Activated CD4-positive, alpha-beta memory T cell treated with anti-CD3 and anti-CD28 coated beads for 36 hours (primary cell): ENCODE measurements around the gene PAPPA2. TPM values are rescaled to one million over a fixed set of nuclear protein-coding genes. Genes with fewer than 3 reads are reported as not detected.

Experiments used
- CTCF ChIA-PET: fragments of 350-600 bp; sonication (Branson Sonifier 250); formaldehyde crosslinking; loops from one replicate; lab custom pipeline; 2021; ENCODE audit warnings: antibody characterized with exemption, inconsistent platforms; lab: Charles Lee
- POLR2A ChIA-PET: fragments of 350-600 bp; sonication (Branson Sonifier 250); formaldehyde crosslinking; loops from one replicate; lab custom pipeline; 2021; ENCODE audit warnings: antibody characterized with exemption; lab: Charles Lee
- DNase-seq: peaks from one replicate; pipeline ENCODE4 v3.0.0-alpha.2; 2020
- H3K27ac Mint-ChIP-seq: one replicate; pipeline ENCODE4 v1.8.0; 2021; ENCODE audit warnings: mixed read lengths
- H3K27me3 Mint-ChIP-seq: one replicate; pipeline ENCODE4 v1.8.0; 2021; ENCODE audit warnings: mixed read lengths
- H3K36me3 Mint-ChIP-seq: one replicate; pipeline ENCODE4 v1.8.0; 2021; ENCODE audit warnings: mixed read lengths
- H3K4me1 Mint-ChIP-seq: one replicate; pipeline ENCODE4 v1.8.0; 2021; ENCODE audit warnings: low read depth, mixed read lengths
- H3K4me3 Mint-ChIP-seq: one replicate; pipeline ENCODE4 v1.8.0; 2021; ENCODE audit warnings: mild to moderate bottlenecking, mixed read lengths
- H3K9me3 Mint-ChIP-seq: one replicate; pipeline ENCODE4 v1.8.0; 2021; ENCODE audit warnings: mixed read lengths
- intact Hi-C: fragments of 100-400 bp; cut with micrococcal nuclease; formaldehyde crosslinking; loops from one replicate; pipeline ENCODE4 v1.15.1; 2023
- total RNA-seq, 2 experiments: library from RNA; stranded (reverse); gene quantifications; one replicate each; pipeline ENCODE4 v1.2.3, GENCODE V29; 2021

PAPPA2 gene
- total RNA-seq, 2 experiments from 2014 or later = 0.44 to 0.64 TPM

DNA sequence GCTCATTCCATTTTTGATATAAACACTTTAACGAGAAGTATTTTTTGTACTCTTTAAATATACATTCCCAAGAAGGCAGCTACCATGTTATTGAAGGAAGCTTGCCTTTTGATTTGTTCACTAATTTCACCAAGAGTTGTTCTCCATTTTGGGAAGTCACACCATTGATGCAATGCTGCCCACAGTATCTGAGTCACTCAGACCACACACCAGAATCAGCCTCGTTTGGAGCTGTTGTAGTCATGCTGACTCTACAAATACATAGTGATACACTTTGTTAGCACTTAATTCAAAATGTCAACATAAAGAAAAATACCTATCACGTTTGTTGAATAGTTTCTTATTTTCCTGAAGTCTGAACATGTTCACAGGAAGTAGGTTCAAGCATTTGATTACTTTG lies 78.7 kb downstream of the PAPPA2 start:
- Mint-ChIP-seq H3K27ac (no peak overlapping the region), H3K27me3 (no peaks in the 10 kb centered on the region), H3K4me3 (no peak overlapping the region), H3K9me3 (peaks cover 4% of the 10 kb centered on the region), H3K4me1 (no peaks in the 10 kb centered on the region), H3K36me3 (no peaks in the 10 kb centered on the region)
- intact Hi-C loops = no loop called here
- DNase-seq = no peak
- ChIA-PET CTCF (no interaction called here), POLR2A (no interaction called here)

DNA sequence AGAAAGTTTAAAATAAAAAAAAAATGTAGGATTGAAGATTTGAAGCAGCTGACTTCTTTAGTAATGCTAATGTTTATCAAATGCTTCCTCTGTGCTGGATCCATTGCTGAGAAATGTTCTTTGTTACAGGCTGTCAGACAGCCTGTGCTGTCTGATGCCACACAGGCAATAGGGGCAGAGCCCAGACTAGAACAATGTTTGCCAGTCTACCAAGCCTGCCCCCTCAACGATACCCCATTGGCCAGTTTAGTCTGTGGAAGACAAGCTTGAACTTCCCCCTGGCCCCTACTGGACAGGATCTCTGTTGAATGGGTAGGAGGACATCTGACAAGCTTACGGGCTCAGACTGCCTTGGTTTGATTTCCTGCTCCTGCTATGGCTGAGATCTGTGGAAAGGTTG lies 79.4 kb downstream of the PAPPA2 start:
- H3K4me3 Mint-ChIP-seq = no peak overlapping the region
- no peak for DNase-seq
- intact Hi-C loops = no loop called here
- POLR2A ChIA-PET = no interaction called here
- CTCF ChIA-PET = no interaction called here
- peaks cover under 1% of the 10 kb centered on the region for H3K27me3 Mint-ChIP-seq
- H3K27ac Mint-ChIP-seq = no peak overlapping the region
- no peaks in the 10 kb centered on the region for H3K4me1 Mint-ChIP-seq
- H3K36me3 Mint-ChIP-seq = no peaks in the 10 kb centered on the region
- peaks cover 4% of the 10 kb centered on the region for H3K9me3 Mint-ChIP-seq

DNA sequence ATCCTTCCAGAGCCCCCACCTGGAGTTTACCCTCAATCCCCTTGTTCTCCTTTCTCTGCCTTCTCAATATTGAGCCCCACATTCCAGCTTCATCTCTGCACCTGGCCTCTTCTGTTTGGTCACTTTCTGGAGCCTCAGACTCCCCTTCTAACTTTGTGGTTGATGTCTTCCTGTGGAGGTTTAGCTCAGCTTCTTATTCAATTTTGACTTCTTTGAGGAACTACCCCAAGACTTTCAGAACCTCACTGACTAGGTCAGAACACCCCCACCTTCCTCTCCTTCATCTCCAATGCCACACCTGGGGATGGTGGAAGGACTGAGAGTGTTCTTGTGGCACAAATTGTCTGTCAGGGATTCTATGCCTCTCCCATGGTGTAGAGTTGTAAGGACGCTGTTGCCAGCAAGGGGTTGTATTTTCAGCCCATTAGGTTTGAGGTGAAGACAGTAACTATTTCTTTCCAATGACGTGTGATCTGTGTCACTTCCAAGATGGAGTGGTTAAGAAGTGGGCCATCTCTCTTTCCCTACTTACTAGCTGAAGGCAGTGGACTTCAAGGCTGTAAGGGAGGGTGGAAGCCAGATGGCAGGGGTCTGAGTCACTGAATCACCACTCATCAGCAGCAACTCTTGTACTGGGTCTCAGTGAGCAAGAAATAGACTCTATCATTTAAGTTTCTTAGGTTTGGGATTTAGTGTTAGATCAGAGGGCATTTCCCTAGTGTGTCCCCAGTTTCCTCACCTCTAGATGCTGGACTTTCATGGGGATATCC lies 80.6 kb downstream of the PAPPA2 start:
- intact Hi-C loops = no loop called here
- Mint-ChIP-seq H3K4me1 (no peaks in the 10 kb centered on the region), H3K27me3 (peaks cover 4% of the 10 kb centered on the region), H3K9me3 (peaks cover 4% of the 10 kb centered on the region), H3K36me3 (no peaks in the 10 kb centered on the region), H3K27ac (no peak overlapping the region), H3K4me3 (no peak overlapping the region)
- no peak for DNase-seq
- POLR2A ChIA-PET = no interaction called here
- CTCF ChIA-PET = interaction anchor here (0.6 kb wide), 1 partner anchor 772 kb away, joined by 3 read pairs; no protein-coding TSS in a partner anchor

DNA sequence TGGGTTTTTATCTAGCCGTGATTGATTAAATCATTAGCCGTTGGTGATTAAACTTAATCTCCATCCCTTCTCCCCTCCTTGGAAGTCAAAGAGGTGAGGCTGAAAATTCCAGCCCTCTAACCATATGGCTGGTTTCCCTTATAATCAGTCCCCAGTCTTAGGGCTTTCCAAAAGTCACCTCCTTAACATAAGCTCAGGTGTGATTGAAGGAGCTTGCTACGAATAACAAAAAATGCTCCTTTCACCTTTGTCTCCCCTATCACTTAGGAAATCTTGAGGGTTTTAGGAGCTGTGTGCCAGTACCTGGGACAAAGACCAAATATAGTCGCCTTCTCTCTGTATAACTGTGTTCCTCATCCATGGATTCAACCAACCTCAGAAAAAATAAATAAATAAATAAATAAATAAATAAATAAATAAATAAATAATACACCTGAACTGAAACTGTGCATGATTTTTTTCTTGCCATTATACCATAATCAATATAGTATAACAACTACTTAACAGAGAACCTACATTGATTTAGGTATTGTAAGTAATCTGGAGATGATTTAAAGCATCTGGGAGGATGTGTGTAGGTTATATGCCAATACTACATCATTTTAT lies 82.2 kb downstream of the PAPPA2 start:
- intact Hi-C loops = no loop called here
- CTCF ChIA-PET = no interaction called here
- H3K9me3 Mint-ChIP-seq = peaks cover 4% of the 10 kb centered on the region

DNA sequence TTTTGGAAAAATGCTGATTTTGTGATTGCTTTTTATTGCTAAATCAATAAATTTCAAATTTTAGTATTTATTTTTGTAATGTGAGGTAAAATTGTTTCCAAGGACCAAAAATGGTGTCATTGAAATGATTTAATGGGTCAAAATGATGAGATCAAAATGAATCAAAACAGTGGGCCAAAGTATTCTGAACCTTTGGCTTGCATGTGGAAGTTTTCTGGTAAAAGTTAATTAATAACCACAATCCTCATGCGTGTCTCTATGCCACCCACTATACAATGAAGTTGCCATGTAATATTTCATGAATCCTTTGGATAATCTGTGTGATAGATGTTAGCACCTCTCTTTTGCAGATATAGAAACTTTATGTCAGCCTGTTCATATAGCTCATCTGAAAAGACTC lies 83.8 kb downstream of the PAPPA2 start:
- ChIA-PET CTCF (no interaction called here), POLR2A (no interaction called here)
- Mint-ChIP-seq H3K4me3 (no peak overlapping the region), H3K4me1 (no peaks in the 10 kb centered on the region), H3K36me3 (no peaks in the 10 kb centered on the region), H3K9me3 (no peaks in the 10 kb centered on the region), H3K27me3 (peaks cover 7% of the 10 kb centered on the region), H3K27ac (no peak overlapping the region)
- no peak for DNase-seq
- intact Hi-C loops = no loop called here

More for the DNA sequence above, 82.2 kb downstream of the PAPPA2 start:
- POLR2A ChIA-PET = no interaction called here
- DNase-seq = no peak
- no peak overlapping the region for H3K27ac Mint-ChIP-seq
- no peak overlapping the region for H3K4me3 Mint-ChIP-seq
- H3K27me3 Mint-ChIP-seq = peaks cover 4% of the 10 kb centered on the region
- H3K4me1 Mint-ChIP-seq = no peaks in the 10 kb centered on the region
- no peaks in the 10 kb centered on the region for H3K36me3 Mint-ChIP-seq

DNA sequence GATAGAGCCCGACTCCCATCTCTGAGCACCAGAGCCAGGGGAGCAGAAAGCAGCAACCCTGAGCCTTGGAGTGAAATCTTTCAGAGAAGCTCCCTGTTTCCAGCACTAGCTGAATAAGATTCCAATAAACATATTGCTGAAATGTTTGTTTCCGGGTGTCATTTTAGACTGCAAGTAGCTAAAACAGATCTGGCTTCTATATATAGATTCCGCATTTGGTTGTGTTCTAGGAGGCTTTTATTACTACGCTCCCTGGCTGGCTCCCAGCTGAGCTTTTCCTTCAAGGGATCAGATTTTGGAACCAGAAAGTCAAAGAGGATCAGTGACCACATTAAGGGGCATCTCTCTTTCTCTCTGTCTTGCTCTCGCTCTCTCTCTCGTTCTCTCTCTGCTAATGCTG lies 88.2 kb downstream of the PAPPA2 start:
- no peaks in the 10 kb centered on the region for H3K36me3 Mint-ChIP-seq
- H3K4me1 Mint-ChIP-seq = no peaks in the 10 kb centered on the region
- H3K9me3 Mint-ChIP-seq = no peaks in the 10 kb centered on the region
- intact Hi-C loops = no loop called here
- H3K4me3 Mint-ChIP-seq = no peak overlapping the region
- ChIA-PET POLR2A (no interaction called here), CTCF (interaction anchor here (0.9 kb wide), 1 partner anchor 9 kb away, joined by 3 read pairs; no protein-coding TSS in a partner anchor)
- no peak overlapping the region for H3K27ac Mint-ChIP-seq
- H3K27me3 Mint-ChIP-seq = peaks cover 25% of the 10 kb centered on the region
- no peak for DNase-seq

DNA sequence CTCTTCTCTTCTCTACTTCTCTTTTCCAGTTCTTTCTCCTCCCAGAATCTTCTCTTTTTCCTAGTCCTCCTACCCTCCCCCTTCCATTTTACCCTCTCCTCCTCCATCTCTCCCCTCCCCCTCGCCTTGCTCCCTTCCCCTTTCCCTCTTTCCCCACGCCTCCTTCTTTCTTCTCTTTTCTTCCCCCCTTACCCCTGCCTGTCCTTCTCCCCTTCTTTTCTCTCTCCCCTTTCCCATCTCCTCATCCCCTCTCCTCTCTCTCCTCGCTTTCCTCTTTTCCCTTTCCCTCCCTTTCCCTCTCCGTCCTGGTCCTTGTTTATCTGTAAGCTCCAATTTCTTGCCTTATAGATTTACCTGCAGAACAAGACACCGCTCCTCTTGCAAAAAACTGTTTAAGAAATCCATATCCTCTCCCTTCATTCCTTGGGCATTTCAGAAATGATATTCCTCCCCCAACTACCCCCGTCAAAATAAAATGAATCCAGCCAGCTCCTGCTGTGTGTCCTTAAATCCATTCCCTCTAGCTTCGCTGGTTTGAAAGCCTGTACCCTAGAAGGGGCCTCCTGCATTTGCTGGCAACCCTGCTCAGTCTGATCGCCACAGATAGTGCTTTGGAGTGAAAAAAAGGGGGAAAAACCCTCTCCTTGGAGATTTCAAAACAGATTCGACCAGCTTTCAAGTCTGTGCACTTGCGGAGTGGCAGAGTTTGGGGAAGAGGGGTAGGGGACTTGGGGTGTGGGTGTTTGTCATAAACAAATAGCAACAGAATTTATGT lies 89.4 kb downstream of the PAPPA2 start:
- Mint-ChIP-seq H3K27ac (no peak overlapping the region), H3K27me3 (peaks cover 24% of the 10 kb centered on the region), H3K4me3 (no peak overlapping the region), H3K4me1 (no peaks in the 10 kb centered on the region), H3K36me3 (no peaks in the 10 kb centered on the region), H3K9me3 (no peaks in the 10 kb centered on the region)
- no peak for DNase-seq
- CTCF ChIA-PET = no interaction called here
- intact Hi-C loops = no loop called here
- POLR2A ChIA-PET = no interaction called here

DNA sequence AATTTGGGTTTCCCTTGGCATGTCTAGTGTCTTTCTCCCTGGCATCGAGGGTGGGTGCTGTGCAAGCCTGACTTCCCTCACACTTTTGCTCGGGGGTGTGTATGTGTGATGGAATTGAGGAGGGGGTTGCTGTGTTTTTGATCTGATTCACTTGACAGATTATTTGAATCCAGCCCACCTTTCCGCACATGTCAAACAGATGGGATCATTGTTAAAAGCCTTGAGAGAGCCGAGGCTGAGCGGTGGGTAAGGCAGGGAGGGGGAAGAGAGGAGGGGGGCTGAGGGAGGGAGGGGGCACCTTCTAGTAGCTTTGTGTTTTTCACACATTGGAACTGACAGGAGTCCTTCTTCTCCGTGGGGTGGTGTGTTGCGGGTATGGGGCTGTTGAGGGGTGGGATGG lies 90.0 kb downstream of the PAPPA2 start:
- CTCF ChIA-PET = no interaction called here
- DNase-seq = no peak
- Mint-ChIP-seq H3K27me3 (peaks cover 21% of the 10 kb centered on the region), H3K4me3 (no peak overlapping the region), H3K27ac (no peak overlapping the region), H3K4me1 (no peaks in the 10 kb centered on the region), H3K9me3 (no peaks in the 10 kb centered on the region), H3K36me3 (no peaks in the 10 kb centered on the region)
- POLR2A ChIA-PET = no interaction called here
- intact Hi-C loops = no loop called here

DNA sequence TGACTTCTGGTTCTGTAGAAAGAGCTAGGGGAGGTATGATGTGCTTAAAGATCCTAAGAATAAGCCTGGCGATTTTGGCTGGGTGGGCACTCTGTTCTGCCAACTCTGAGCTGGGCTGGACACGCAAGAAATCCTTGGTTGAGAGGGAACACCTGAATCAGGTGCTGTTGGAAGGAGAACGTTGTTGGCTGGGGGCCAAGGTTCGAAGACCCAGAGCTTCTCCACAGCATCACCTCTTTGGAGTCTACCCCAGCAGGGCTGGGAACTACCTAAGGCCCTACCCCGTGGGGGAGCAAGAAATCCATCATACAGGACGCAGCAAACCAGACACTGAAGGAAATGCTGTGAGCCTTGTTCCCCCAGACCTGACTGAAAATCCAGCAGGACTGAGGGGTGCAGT lies 93.3 kb downstream of the PAPPA2 start:
- intact Hi-C loops = no loop called here
- POLR2A ChIA-PET = no interaction called here
- peaks cover 20% of the 10 kb centered on the region for H3K27me3 Mint-ChIP-seq
- DNase-seq = no peak
- CTCF ChIA-PET = no interaction called here
- no peak overlapping the region for H3K27ac Mint-ChIP-seq
- no peaks in the 10 kb centered on the region for H3K36me3 Mint-ChIP-seq
- H3K9me3 Mint-ChIP-seq = no peaks in the 10 kb centered on the region
- H3K4me3 Mint-ChIP-seq = no peak overlapping the region
- no peaks in the 10 kb centered on the region for H3K4me1 Mint-ChIP-seq

DNA sequence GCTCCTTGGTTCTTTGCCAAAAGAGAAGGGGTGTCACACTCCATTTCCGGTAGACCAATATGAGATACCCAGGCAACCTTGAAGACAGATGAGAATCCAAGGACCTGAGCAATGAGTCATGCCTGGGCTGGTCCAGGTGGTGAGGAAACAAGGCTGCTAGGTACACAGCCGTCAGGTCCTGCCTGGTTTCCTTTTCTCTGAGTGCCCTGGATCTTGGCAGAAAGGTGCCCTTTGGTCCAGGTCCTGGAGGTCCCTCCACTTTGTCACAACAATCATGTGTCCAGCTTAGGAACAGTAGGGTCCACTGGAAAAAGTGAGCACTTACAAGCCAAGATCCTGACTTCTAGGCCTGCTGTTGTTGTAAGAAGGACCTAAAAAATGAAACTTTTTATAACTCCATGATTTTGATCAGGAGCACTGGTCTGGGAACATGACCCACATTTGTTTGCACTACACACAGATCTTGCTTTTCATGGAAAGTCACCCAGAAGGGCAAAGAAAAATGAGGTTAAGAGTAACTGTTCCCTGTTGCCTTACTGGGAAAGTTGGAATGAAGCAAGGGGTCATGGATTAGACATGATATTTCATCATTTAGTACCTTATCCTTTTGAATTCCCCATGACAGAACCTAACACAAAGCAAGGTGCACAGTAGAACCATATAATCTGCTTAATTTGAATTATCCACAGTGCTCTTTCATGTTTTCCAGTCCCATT lies 94.7 kb downstream of the PAPPA2 start:
- Mint-ChIP-seq H3K36me3 (no peaks in the 10 kb centered on the region), H3K27me3 (peaks cover 12% of the 10 kb centered on the region), H3K27ac (no peak overlapping the region), H3K4me3 (no peak overlapping the region), H3K9me3 (no peaks in the 10 kb centered on the region), H3K4me1 (no peaks in the 10 kb centered on the region)
- intact Hi-C loops = no loop called here
- ChIA-PET POLR2A (no interaction called here), CTCF (interaction anchor here (1.5 kb wide), 1 partner anchor 134 kb away, joined by 3 read pairs; no protein-coding TSS in a partner anchor)
- DNase-seq = no peak

DNA sequence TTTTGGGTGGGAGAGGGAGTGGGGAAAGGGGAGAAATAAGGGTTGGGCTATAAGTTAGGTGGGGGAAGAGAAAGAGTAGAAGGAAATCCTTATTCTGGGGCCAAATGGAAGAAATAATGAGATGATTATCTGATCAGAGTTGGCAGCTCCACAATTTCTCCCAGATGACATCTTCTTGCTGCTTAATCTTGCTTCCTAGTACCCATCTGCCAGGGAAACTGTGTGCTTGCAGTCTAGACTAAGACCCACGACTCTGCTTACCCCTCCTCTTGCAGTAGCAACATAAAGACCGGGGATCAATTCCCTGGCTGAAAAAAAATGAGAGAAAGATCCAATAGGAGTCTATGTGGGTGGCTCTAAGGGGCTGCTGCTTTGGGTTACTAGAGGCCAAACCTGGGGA lies 95.6 kb downstream of the PAPPA2 start:
- no peaks in the 10 kb centered on the region for H3K36me3 Mint-ChIP-seq
- intact Hi-C loops = no loop called here
- peaks cover 7% of the 10 kb centered on the region for H3K27me3 Mint-ChIP-seq
- no peak overlapping the region for H3K4me3 Mint-ChIP-seq
- ChIA-PET POLR2A (no interaction called here), CTCF (interaction anchor here (0.7 to 1.5 kb wide), 3 partner anchors 133 to 483 kb away, joined by 3 to 4 read pairs (median 3); no protein-coding TSS in a partner anchor)
- H3K4me1 Mint-ChIP-seq = no peaks in the 10 kb centered on the region
- no peak overlapping the region for H3K27ac Mint-ChIP-seq
- DNase-seq = no peak
- no peaks in the 10 kb centered on the region for H3K9me3 Mint-ChIP-seq

DNA sequence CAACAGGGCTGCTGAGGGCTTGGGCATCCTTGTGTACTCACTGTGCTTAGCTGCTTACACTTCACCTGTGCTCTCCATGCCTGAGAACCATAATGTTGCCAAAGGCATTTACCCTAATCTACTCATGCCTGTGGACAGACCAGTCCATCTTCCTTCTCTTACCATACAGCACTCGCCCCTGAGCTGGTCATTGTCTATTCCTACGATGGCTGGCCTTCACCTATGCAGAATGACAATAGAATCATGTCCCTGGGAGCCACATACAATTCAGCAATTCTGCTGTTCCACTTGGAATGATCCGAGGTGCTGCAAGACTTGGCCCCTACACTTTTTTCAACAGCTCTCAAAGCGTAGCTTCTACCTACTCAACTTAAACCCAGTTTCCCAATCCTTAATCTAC lies 96.5 kb downstream of the PAPPA2 start:
- no peaks in the 10 kb centered on the region for H3K9me3 Mint-ChIP-seq
- DNase-seq = no peak
- no peak overlapping the region for H3K27ac Mint-ChIP-seq
- no peaks in the 10 kb centered on the region for H3K4me1 Mint-ChIP-seq
- no peak overlapping the region for H3K4me3 Mint-ChIP-seq
- peaks cover 2% of the 10 kb centered on the region for H3K27me3 Mint-ChIP-seq
- intact Hi-C loops = no loop called here
- CTCF ChIA-PET = interaction anchor here (0.5 to 1.5 kb wide), 5 partner anchors 12 to 321 kb away, joined by 3 to 9 read pairs (median 4); no protein-coding TSS in a partner anchor
- no peaks in the 10 kb centered on the region for H3K36me3 Mint-ChIP-seq
- POLR2A ChIA-PET = no interaction called here
